ENCODE measurements around the gene GAPT.

- no peak for TF ChIP-seq CTCF (IDR thresholded peaks at IDR 0.05)
- no peak for TF ChIP-seq POLR2A (IDR thresholded peaks at IDR 0.05)
These were observed 39.8 kb downstream of the GAPT start for GRCh38 chr5:58530942-58531490.
